KBM-7 (cell line): ENCODE results near the gene PRSS3.
"Not testable (repeated sequence)": the region's sequence is repeated elsewhere in the genome, so short reads cannot be mapped to it uniquely, and the experiment has no call there.

Source experiments
- DNase-seq: peaks from one replicate; pipeline ENCODE4 v3.0.0-alpha.2; 2015
- in situ Hi-C: fragments of 300-500 bp; cut with MboI; formaldehyde crosslinking; loops from 2 replicates; pipeline ENCODE4 v1.14.3; 2020; ENCODE audit warnings: low sequenced_read_pairs, low pct_unique_long_range_greater_than_20kb, mixed read lengths

PRSS3 gene

GRCh38 chr9:33795281-33795680 lies at the start of gene PRSS3:
Gene PRSS3 (plus strand): TSS chr9:33795561. CDS start chr9:33795574, 13 bp downstream.
- no peak for DNase-seq
- in situ Hi-C loops, result no loop called here

- DNase-seq, result peak; percentile 78
- in situ Hi-C loops, result no loop called here
These were observed 46.6 kb upstream of the PRSS3 start for GRCh38 chr9:33748633-33749304.

- in situ Hi-C loops, result not testable (repeated sequence)
These were observed 46.1 kb upstream of the PRSS3 start for GRCh38 chr9:33749305-33749654.

GRCh38 chr9:33750307-33750838 lies 45.0 kb upstream of the PRSS3 start:
- in situ Hi-C loops, result no loop called here
- DNase-seq, result no peak

More at GRCh38 chr9:33749305-33749654, 46.1 kb upstream of the PRSS3 start:
- peak; percentile 84 for DNase-seq

GRCh38 chr9:33750839-33751339 lies 44.5 kb upstream of the PRSS3 start:
- no peak for DNase-seq
- in situ Hi-C loops, result no loop called here

GRCh38 chr9:33751536-33752129 lies 43.7 kb upstream of the PRSS3 start:
- DNase-seq, result no peak
- in situ Hi-C loops, result no loop called here

GRCh38 chr9:33752130-33752637 lies 43.2 kb upstream of the PRSS3 start:
- peak; percentile 32 for DNase-seq
- in situ Hi-C loops, result no loop called here

- in situ Hi-C loops, DNase-seq: not testable (repeated sequence)
These were observed 42.6 kb upstream of the PRSS3 start for GRCh38 chr9:33752789-33753188.

GRCh38 chr9:33759648-33760047 lies 35.7 kb upstream of the PRSS3 start:
- in situ Hi-C loops, result not testable (repeated sequence)
- peak; percentile 61 for DNase-seq

GRCh38 chr9:33762343-33762742 lies 33.0 kb upstream of the PRSS3 start:
- DNase-seq, result no peak
- in situ Hi-C loops, result no loop called here

- in situ Hi-C loops, DNase-seq: not testable (repeated sequence)
These were observed 31.7 kb upstream of the PRSS3 start for GRCh38 chr9:33763709-33764108.

- no peak for DNase-seq
- in situ Hi-C loops, result no loop called here
These were observed 29.9 kb upstream of the PRSS3 start for GRCh38 chr9:33765411-33765810.

- in situ Hi-C loops, DNase-seq: not testable (repeated sequence)
These were observed 25.0 kb upstream of the PRSS3 start for GRCh38 chr9:33770156-33770880.

GRCh38 chr9:33773135-33773534 lies 22.2 kb upstream of the PRSS3 start:
- DNase-seq, in situ Hi-C loops: not testable (repeated sequence)

- in situ Hi-C loops, DNase-seq: not testable (repeated sequence)
These were observed 21.2 kb upstream of the PRSS3 start for GRCh38 chr9:33774074-33774659.

- no peak for DNase-seq
- in situ Hi-C loops, result no loop called here
These were observed 18.8 kb upstream of the PRSS3 start for GRCh38 chr9:33776578-33776977.

GRCh38 chr9:33778700-33779351 lies 16.5 kb upstream of the PRSS3 start:
- in situ Hi-C loops, result no loop called here
- peak; percentile 59 for DNase-seq

GRCh38 chr9:33780276-33780675 lies 15.1 kb upstream of the PRSS3 start:
- in situ Hi-C loops, result no loop called here
- no peak for DNase-seq

- in situ Hi-C loops, result no loop called here
- DNase-seq, result no peak
These were observed 13.6 kb upstream of the PRSS3 start for GRCh38 chr9:33781736-33782135.
